Measurements from ENCODE around the gene TYMS. TPM values are rescaled to one million over a fixed set of nuclear protein-coding genes. Genes with fewer than 3 reads are reported as not detected.

The TYMS gene
- total RNA-seq, 2 donors from 2014 or later = 81.9 to 90.0 TPM

DNA sequence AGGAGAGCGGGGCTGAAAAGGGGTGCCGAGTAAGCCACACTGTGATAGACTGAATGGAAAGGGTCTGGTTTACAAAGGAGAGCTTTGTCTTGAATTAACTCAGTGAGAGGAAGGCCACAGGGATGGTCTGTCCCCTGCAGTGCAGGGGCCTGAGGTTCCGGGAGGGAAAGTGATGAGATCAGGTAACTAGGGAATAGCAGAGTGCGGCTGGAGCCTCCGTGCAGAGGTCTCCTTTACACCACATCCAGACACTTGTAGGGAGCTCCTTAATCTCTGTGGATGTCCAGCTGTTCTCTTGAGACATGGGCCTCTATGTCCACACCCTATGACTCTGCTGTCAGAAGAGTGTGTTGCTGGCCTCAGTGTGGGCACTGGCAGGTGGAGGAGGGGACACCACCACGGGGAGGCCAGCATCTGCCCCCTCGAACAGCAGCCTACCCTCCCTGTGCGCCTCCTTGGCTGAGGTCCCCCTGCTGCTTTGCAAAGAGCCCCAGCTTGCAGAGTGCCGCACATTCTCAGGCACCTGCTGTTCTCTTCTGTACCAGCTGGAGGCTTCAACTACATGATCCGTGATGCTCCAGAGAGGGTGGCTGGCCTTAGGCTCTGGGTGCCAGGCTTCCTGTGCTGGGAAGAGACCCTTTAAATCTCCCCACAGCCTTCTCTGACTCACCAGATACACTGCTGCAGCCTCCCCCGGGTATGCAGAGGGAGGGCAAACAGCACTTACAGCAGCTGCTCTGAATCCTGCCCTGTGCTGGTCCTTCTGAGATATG is 29.1 kb downstream of the TYMS start:
- Mint-ChIP-seq H3K27me3 (ENCODE audit: insufficient read depth) (no peaks in the 10 kb centered on the region), H3K36me3 (ENCODE audit: low read depth) (peaks cover 53% of the 10 kb centered on the region), H3K27ac (peak overlapping the region; percentile 77), H3K9me3 (no peaks in the 10 kb centered on the region), H3K4me3 (no peak overlapping the region), H3K4me1 (peaks cover 20% of the 10 kb centered on the region)
- WGBS, 2 experiments (ENCODE audit: insufficient coverage in 1 of 2, insufficient read length in 1 of 2) = 24 to 48% methylated on average over 9 to 11 of the region's 11 CpGs
- Histone ChIP-seq H3K9ac (ENCODE audit: extremely low read depth, low read length, poor library complexity, severe bottlenecking) (no peak overlapping the region), H3K4me1 (ENCODE audit: control insufficient read depth, insufficient read depth, low read length) (peaks cover 21% of the 10 kb centered on the region), H3K27me3 (ENCODE audit: control insufficient read depth, insufficient read depth, low read length, poor library complexity, severe bottlenecking) (no peaks in the 10 kb centered on the region), H3K9me3 (ENCODE audit: control insufficient read depth, low read length) (no peaks in the 10 kb centered on the region), H3K4me3 (ENCODE audit: low read length) (peak overlapping the region; percentile 63), H3K27ac (ENCODE audit: low read depth, low read length) (no peak overlapping the region), H3K36me3 (ENCODE audit: control insufficient read depth, insufficient read depth, low read length) (peaks cover 25% of the 10 kb centered on the region)
- TF ChIP-seq, protein P1, sequence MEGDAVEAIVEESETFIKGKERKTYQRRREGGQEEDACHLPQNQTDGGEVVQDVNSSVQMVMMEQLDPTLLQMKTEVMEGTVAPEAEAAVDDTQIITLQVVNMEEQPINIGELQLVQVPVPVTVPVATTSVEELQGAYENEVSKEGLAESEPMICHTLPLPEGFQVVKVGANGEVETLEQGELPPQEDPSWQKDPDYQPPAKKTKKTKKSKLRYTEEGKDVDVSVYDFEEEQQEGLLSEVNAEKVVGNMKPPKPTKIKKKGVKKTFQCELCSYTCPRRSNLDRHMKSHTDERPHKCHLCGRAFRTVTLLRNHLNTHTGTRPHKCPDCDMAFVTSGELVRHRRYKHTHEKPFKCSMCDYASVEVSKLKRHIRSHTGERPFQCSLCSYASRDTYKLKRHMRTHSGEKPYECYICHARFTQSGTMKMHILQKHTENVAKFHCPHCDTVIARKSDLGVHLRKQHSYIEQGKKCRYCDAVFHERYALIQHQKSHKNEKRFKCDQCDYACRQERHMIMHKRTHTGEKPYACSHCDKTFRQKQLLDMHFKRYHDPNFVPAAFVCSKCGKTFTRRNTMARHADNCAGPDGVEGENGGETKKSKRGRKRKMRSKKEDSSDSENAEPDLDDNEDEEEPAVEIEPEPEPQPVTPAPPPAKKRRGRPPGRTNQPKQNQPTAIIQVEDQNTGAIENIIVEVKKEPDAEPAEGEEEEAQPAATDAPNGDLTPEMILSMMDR (conservative IDR thresholded peaks at IDR 0.05) = peak; percentile 49
- DNase-seq = peak; percentile 79

DNA sequence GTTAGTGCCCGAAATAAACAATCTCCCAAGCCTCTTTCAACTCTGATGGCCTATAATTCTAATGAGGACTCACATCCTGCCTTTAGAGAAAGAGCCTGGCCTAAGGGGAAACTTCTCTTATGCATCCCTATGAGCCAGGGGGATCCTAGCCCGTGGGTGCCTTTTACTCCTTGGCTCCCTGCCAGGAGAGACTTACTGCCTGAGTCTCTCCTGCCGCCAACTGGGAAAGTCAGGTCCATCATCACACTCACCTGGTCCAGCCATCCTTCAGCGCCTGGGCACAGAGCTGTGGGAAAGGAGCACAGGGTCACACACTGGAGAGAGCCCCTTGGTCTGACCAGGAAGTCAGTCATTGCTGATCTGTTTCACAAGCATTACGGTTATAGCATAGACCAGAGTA is 30.9 kb downstream of the TYMS start:
- H3K4me1 ChIP-seq (ENCODE audit: control insufficient read depth, insufficient read depth, low read length) = peaks cover 18% of the 10 kb centered on the region
- no peaks in the 10 kb centered on the region for H3K27me3 Mint-ChIP-seq (ENCODE audit: insufficient read depth)
- peaks cover 53% of the 10 kb centered on the region for H3K36me3 Mint-ChIP-seq (ENCODE audit: low read depth)
- H3K4me3 ChIP-seq (ENCODE audit: low read length) = no peak overlapping the region
- no peak overlapping the region for H3K27ac ChIP-seq (ENCODE audit: low read depth, low read length)
- H3K27ac Mint-ChIP-seq = no peak overlapping the region
- peaks cover 20% of the 10 kb centered on the region for H3K4me1 Mint-ChIP-seq
- H3K9ac ChIP-seq (ENCODE audit: extremely low read depth, low read length, poor library complexity, severe bottlenecking) = no peak overlapping the region
- H3K27me3 ChIP-seq (ENCODE audit: control insufficient read depth, insufficient read depth, low read length, poor library complexity, severe bottlenecking) = no peaks in the 10 kb centered on the region
- DNase-seq = no peak
- peaks cover 31% of the 10 kb centered on the region for H3K36me3 ChIP-seq (ENCODE audit: control insufficient read depth, insufficient read depth, low read length)
- no peak overlapping the region for H3K4me3 Mint-ChIP-seq
- TF ChIP-seq, protein P1 (conservative IDR thresholded peaks at IDR 0.05) = no peak
- H3K9me3 ChIP-seq (ENCODE audit: control insufficient read depth, low read length) = no peaks in the 10 kb centered on the region
- no peaks in the 10 kb centered on the region for H3K9me3 Mint-ChIP-seq
- 90 to 92% methylated on average over 5 of the region's 5 CpGs for WGBS, 2 experiments (ENCODE audit: insufficient coverage in 1 of 2, insufficient read length in 1 of 2)

DNA sequence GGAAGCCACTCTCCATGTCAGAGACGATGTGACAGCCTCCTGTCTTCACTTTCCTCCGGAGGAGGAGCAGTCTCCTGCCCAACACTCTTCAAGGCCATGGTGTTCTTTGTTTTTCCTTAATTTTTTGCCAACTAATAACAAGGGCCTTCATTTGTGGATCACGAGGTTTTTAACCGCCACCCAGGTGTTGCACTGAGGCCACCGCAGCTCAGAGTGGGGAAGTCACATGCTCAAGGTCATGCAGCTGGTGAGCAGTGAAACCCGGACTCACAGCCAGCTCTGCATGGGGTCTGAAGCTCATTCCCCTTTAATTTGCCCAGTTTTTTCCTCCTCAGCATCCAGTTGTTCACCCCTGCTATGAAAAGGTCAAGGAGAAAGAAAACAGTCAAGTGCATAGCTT is 35.4 kb downstream of the TYMS start:
- no peak overlapping the region for H3K4me3 Mint-ChIP-seq
- DNase-seq = no peak
- H3K27me3 Mint-ChIP-seq (ENCODE audit: insufficient read depth) = no peaks in the 10 kb centered on the region
- Histone ChIP-seq H3K27me3 (ENCODE audit: control insufficient read depth, insufficient read depth, low read length, poor library complexity, severe bottlenecking) (no peaks in the 10 kb centered on the region), H3K9me3 (ENCODE audit: control insufficient read depth, low read length) (no peaks in the 10 kb centered on the region), H3K4me1 (ENCODE audit: control insufficient read depth, insufficient read depth, low read length) (peaks cover 6% of the 10 kb centered on the region), H3K9ac (ENCODE audit: extremely low read depth, low read length, poor library complexity, severe bottlenecking) (no peak overlapping the region), H3K4me3 (ENCODE audit: low read length) (no peak overlapping the region), H3K36me3 (ENCODE audit: control insufficient read depth, insufficient read depth, low read length) (peaks cover 39% of the 10 kb centered on the region), H3K27ac (ENCODE audit: low read depth, low read length) (no peak overlapping the region)
- TF ChIP-seq, protein P1 (conservative IDR thresholded peaks at IDR 0.05) = no peak
- 92 to 93% methylated on average over 6 of the region's 6 CpGs for whole genome bisulfite sequencing, 2 experiments (ENCODE audit: insufficient coverage in 1 of 2, insufficient read length in 1 of 2)
- H3K27ac Mint-ChIP-seq = no peak overlapping the region
- H3K36me3 Mint-ChIP-seq (ENCODE audit: low read depth) = peaks cover 46% of the 10 kb centered on the region
- no peaks in the 10 kb centered on the region for H3K9me3 Mint-ChIP-seq
- peaks cover 6% of the 10 kb centered on the region for H3K4me1 Mint-ChIP-seq
